Measurements from ENCODE around the gene PTPRT. TPM values are rescaled to one million over a fixed set of nuclear protein-coding genes. Genes with fewer than 3 reads are reported as not detected.

The PTPRT gene
- total RNA-seq, 4 donors from 2014 or later, result 0.67 to 2.5 (median 1.0) TPM

DNA sequence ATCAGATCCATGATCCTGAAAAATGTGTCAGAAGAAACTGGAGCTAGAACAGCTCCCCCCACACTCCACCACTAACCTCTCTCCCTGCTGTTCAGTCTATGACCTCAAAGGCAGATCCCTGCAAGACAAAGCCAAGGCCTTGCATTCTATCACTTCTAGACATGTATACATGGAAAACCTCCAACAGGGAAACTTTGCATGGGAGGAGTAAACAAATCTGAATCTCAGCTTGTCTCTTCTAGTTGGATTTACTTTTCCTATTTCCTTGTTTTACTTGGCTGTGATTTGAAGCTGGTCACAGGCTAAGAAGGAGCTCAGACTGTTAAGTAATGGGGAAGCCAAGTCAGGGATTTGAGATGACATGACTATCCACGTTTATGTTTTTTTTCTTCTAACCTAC, 1114.8 kb downstream of the PTPRT start:
- Histone ChIP-seq H3K9me3 (no peaks in the 10 kb centered on the region), H3K4me1 (no peaks in the 10 kb centered on the region), H3K4me3 (no peak overlapping the region), H3K36me3 (no peaks in the 10 kb centered on the region), H3K27me3 (no peaks in the 10 kb centered on the region), H3K27ac (no peak overlapping the region)
- TF ChIP-seq, protein P1, sequence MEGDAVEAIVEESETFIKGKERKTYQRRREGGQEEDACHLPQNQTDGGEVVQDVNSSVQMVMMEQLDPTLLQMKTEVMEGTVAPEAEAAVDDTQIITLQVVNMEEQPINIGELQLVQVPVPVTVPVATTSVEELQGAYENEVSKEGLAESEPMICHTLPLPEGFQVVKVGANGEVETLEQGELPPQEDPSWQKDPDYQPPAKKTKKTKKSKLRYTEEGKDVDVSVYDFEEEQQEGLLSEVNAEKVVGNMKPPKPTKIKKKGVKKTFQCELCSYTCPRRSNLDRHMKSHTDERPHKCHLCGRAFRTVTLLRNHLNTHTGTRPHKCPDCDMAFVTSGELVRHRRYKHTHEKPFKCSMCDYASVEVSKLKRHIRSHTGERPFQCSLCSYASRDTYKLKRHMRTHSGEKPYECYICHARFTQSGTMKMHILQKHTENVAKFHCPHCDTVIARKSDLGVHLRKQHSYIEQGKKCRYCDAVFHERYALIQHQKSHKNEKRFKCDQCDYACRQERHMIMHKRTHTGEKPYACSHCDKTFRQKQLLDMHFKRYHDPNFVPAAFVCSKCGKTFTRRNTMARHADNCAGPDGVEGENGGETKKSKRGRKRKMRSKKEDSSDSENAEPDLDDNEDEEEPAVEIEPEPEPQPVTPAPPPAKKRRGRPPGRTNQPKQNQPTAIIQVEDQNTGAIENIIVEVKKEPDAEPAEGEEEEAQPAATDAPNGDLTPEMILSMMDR (IDR thresholded peaks at IDR 0.05), result no peak
- no peak for TF ChIP-seq POLR2A (IDR thresholded peaks at IDR 0.05)
- DNase-seq, result no peak

DNA sequence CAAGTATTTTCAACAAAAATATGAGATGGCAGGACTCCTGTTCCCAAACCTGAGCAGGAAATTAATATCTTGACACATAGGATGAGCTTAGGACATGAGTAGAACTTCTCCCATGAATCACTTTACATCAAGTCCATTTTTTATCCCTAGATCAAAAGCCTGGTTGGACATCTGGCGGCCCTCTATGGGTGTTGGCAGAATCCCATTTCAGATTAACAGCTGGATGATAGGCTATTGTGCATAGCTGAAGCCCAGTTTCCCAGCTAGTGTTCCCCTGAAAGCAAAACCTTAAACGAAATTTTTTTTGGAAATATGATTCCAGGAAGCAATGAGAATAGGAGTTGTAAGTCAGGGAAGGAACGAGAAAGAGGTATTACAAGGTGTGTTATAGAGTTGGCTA, 1122.1 kb downstream of the PTPRT start:
- Histone ChIP-seq H3K4me1 (no peaks in the 10 kb centered on the region), H3K36me3 (no peaks in the 10 kb centered on the region), H3K27me3 (no peaks in the 10 kb centered on the region), H3K27ac (no peak overlapping the region), H3K4me3 (no peak overlapping the region), H3K9me3 (no peaks in the 10 kb centered on the region)
- no peak for TF ChIP-seq POLR2A (IDR thresholded peaks at IDR 0.05)
- TF ChIP-seq, protein P1 (IDR thresholded peaks at IDR 0.05), result no peak
- no peak for DNase-seq

DNA sequence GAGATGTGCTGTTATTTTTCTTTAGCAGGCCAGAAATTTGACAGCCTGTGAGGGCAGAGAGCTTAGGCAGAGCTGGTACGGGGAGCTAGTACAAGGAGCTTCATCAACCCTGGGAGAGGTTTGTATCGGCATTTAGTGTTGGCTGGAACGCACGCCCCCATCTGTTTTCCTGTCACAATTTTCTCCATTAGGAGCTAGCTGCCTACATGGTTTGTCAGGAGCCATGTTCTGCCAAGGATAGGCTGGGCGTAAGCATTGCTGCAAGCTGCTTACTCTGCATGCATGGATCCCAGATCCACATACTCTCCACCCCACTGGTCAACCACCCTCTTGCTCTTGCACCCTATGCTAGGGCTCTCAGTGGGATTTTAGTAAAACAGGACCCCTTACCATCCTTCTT, 1122.5 kb downstream of the PTPRT start:
- no peaks in the 10 kb centered on the region for H3K36me3 ChIP-seq
- H3K27me3 ChIP-seq, result no peaks in the 10 kb centered on the region
- TF ChIP-seq, protein P1 (IDR thresholded peaks at IDR 0.05), result no peak
- TF ChIP-seq POLR2A (IDR thresholded peaks at IDR 0.05), result no peak
- no peak for DNase-seq
- H3K9me3 ChIP-seq, result no peaks in the 10 kb centered on the region
- no peak overlapping the region for H3K27ac ChIP-seq
- no peak overlapping the region for H3K4me3 ChIP-seq
- no peaks in the 10 kb centered on the region for H3K4me1 ChIP-seq

DNA sequence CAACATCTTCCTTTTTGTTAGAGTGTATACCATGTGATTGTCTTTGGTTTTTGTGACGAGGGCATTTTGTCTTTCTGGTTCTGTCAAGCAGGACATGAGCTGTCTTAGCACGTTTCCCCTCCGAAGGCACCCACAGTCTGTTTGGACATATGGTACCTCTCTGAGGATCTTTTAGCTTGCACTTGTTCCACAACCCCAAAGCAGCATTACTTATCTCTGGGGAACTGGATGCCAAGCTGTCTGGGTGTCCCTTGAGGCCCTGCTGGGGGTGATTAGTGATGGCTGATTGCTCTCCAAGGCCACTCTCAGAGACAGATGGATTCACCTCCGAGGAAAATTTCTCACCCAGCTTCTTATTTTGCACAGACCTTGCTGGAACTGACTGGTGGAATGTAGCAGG, 1126.6 kb downstream of the PTPRT start:
- no peak for DNase-seq
- Histone ChIP-seq H3K27me3 (no peaks in the 10 kb centered on the region), H3K4me3 (no peak overlapping the region), H3K36me3 (no peaks in the 10 kb centered on the region), H3K9me3 (no peaks in the 10 kb centered on the region), H3K27ac (no peak overlapping the region), H3K4me1 (no peaks in the 10 kb centered on the region)
- TF ChIP-seq, protein P1 (IDR thresholded peaks at IDR 0.05), result no peak
- no peak for TF ChIP-seq POLR2A (IDR thresholded peaks at IDR 0.05)

DNA sequence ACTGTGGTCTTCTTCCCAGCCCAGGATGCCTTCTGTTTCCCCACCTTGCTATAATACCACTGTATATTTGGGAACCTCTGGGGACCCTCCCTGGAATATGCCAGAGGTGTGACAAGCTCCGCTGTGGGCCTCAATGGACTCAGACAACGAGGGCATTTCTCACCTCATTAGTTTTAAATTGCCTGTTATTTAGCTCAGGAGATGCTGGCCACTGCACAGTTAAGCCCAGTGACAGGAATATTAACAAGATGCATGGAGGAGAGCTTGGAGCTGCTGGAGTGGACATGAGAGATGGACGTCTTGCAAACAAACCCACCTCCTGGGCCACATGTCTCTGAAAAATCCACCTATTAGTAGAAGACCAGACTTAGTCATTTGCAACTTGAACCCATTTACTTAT, 1136.4 kb downstream of the PTPRT start:
- Histone ChIP-seq H3K4me3 (no peak overlapping the region), H3K9me3 (no peaks in the 10 kb centered on the region), H3K27ac (no peak overlapping the region), H3K4me1 (no peaks in the 10 kb centered on the region), H3K36me3 (no peaks in the 10 kb centered on the region), H3K27me3 (no peaks in the 10 kb centered on the region)
- no peak for DNase-seq
- TF ChIP-seq, protein P1 (IDR thresholded peaks at IDR 0.05), result no peak
- no peak for TF ChIP-seq POLR2A (IDR thresholded peaks at IDR 0.05)

DNA sequence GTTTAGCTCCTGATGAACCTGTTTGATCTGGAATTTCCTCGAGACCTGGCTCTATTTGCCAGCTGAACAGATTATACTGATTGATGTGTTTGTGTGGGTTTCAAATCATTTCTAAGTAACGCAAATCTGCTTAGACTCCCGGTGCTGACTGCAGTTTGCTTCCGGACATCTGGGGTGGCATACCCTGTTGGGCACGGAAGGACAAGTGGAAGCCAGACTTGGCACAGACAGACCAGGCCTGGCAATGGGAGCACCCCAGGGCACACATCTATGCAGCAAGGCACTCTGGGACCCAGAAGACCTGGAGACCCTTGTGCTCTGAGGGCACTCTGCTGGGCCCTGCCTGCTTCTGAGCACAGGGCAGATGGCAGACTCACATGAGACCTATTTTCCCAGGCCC, 1137.8 kb downstream of the PTPRT start:
- no peak overlapping the region for H3K4me3 ChIP-seq
- no peak for DNase-seq
- no peaks in the 10 kb centered on the region for H3K36me3 ChIP-seq
- TF ChIP-seq, protein P1 (IDR thresholded peaks at IDR 0.05), result no peak
- TF ChIP-seq POLR2A (IDR thresholded peaks at IDR 0.05), result no peak
- H3K9me3 ChIP-seq, result no peaks in the 10 kb centered on the region
- H3K4me1 ChIP-seq, result no peaks in the 10 kb centered on the region
- H3K27ac ChIP-seq, result no peak overlapping the region
- H3K27me3 ChIP-seq, result no peaks in the 10 kb centered on the region

All from Peyer's patch (tissue), 4 donors.